Stomach (tissue), 4 donors: Measurements from ENCODE around the gene PTPRG.

Experiments used
- POLR2AphosphoS5 ChIP-seq, 3 donors: sonication (generic); formaldehyde crosslinking; IDR thresholded peaks; one replicate each; pipeline ENCODE4 v1.6.1; 2016; ENCODE audit warnings: antibody characterized with exemption in 3 of 3
- TF ChIP-seq, protein P1 (sequence below), 7 experiments: fragments of 450-650 bp in 4 of 7; fragments of 200-600 bp in 3 of 7; sonication (generic) in 3 of 7; IDR thresholded peaks; one replicate each; pipeline ENCODE4 v1.5.1; 2016 to 2019; ENCODE audit warnings: antibody characterized with exemption in 7 of 7, control low read depth in 2 of 7, mild to moderate bottlenecking in 1 of 7

DNA sequence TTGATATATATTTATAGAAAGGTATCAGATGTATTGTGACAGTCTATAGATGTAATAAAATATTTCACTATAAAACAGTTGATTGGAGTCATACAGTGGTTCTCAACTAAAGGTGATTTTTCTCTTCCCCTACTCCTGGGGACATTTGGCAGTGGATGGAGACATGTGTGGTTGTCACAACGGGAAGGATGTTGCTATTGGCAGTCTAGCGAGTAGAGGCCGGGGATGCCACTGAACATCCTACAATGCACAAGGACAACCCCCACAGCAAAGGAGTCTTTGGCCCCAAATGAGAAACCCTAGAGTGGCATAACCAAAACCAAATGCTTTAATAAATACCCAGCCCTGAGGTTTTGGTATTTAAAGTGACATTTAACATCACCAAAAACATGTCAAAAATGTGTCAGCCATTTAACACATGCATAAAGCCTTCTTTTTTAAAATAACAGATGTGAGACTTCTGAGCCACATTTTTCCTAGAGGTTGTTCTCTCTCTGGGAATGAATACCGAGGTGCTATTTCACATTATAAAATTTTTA, 367.5 kb downstream of the PTPRG start:
- TF ChIP-seq POLR2AphosphoS5 (IDR thresholded peaks at IDR 0.05), result no peak
- TF ChIP-seq, protein P1, sequence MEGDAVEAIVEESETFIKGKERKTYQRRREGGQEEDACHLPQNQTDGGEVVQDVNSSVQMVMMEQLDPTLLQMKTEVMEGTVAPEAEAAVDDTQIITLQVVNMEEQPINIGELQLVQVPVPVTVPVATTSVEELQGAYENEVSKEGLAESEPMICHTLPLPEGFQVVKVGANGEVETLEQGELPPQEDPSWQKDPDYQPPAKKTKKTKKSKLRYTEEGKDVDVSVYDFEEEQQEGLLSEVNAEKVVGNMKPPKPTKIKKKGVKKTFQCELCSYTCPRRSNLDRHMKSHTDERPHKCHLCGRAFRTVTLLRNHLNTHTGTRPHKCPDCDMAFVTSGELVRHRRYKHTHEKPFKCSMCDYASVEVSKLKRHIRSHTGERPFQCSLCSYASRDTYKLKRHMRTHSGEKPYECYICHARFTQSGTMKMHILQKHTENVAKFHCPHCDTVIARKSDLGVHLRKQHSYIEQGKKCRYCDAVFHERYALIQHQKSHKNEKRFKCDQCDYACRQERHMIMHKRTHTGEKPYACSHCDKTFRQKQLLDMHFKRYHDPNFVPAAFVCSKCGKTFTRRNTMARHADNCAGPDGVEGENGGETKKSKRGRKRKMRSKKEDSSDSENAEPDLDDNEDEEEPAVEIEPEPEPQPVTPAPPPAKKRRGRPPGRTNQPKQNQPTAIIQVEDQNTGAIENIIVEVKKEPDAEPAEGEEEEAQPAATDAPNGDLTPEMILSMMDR (IDR thresholded peaks at IDR 0.05), result no peak
